ENCODE measurements around the gene MLPH.

Gene MLPH

GRCh38 chr2:237478979-237479378, 8.1 kb upstream of the MLPH start:
- Mint-ChIP-seq H3K4me3 (no peak overlapping the region), H3K27me3 (ENCODE audit: low read depth, poor library complexity) (peaks cover 84% of the 10 kb centered on the region), H3K9me3 (no peaks in the 10 kb centered on the region), H3K27ac (no peak overlapping the region), H3K36me3 (ENCODE audit: low read depth) (no peaks in the 10 kb centered on the region), H3K4me1 (peaks cover 28% of the 10 kb centered on the region)
- no peak for DNase-seq
- no peak for TF ChIP-seq CTCF (IDR thresholded peaks at IDR 0.05)

- TF ChIP-seq CTCF (IDR thresholded peaks at IDR 0.05): no peak
- no peak overlapping the region for H3K4me3 Mint-ChIP-seq
- H3K36me3 Mint-ChIP-seq (ENCODE audit: low read depth): no peaks in the 10 kb centered on the region
- peaks cover 28% of the 10 kb centered on the region for H3K4me1 Mint-ChIP-seq
- peaks cover 88% of the 10 kb centered on the region for H3K27me3 Mint-ChIP-seq (ENCODE audit: low read depth, poor library complexity)
- no peak for DNase-seq
- H3K27ac Mint-ChIP-seq: no peak overlapping the region
- H3K9me3 Mint-ChIP-seq: no peaks in the 10 kb centered on the region
Observed at GRCh38 chr2:237479747-237480146, 7.3 kb upstream of the MLPH start.

GRCh38 chr2:237480556-237480955, 6.5 kb upstream of the MLPH start:
- no peak overlapping the region for H3K4me3 Mint-ChIP-seq
- no peak for DNase-seq
- peaks cover 28% of the 10 kb centered on the region for H3K4me1 Mint-ChIP-seq
- H3K9me3 Mint-ChIP-seq: no peaks in the 10 kb centered on the region
- peaks cover 94% of the 10 kb centered on the region for H3K27me3 Mint-ChIP-seq (ENCODE audit: low read depth, poor library complexity)
- H3K36me3 Mint-ChIP-seq (ENCODE audit: low read depth): no peaks in the 10 kb centered on the region
- no peak overlapping the region for H3K27ac Mint-ChIP-seq
- no peak for TF ChIP-seq CTCF (IDR thresholded peaks at IDR 0.05)

- Mint-ChIP-seq H3K27ac (no peak overlapping the region), H3K36me3 (ENCODE audit: low read depth) (no peaks in the 10 kb centered on the region), H3K9me3 (no peaks in the 10 kb centered on the region), H3K27me3 (ENCODE audit: low read depth, poor library complexity) (peaks cover 95% of the 10 kb centered on the region), H3K4me3 (no peak overlapping the region), H3K4me1 (peaks cover 27% of the 10 kb centered on the region)
- DNase-seq: no peak
- no peak for TF ChIP-seq CTCF (IDR thresholded peaks at IDR 0.05)
Observed at GRCh38 chr2:237480988-237481525, 6.0 kb upstream of the MLPH start.

GRCh38 chr2:237482485-237482884, 4.6 kb upstream of the MLPH start:
- no peaks in the 10 kb centered on the region for H3K9me3 Mint-ChIP-seq
- H3K27me3 Mint-ChIP-seq (ENCODE audit: low read depth, poor library complexity): peaks cover 95% of the 10 kb centered on the region
- no peak overlapping the region for H3K27ac Mint-ChIP-seq
- no peak overlapping the region for H3K4me3 Mint-ChIP-seq
- H3K36me3 Mint-ChIP-seq (ENCODE audit: low read depth): no peaks in the 10 kb centered on the region
- no peak for TF ChIP-seq CTCF (IDR thresholded peaks at IDR 0.05)
- peaks cover 27% of the 10 kb centered on the region for H3K4me1 Mint-ChIP-seq
- no peak for DNase-seq

- H3K4me3 Mint-ChIP-seq: no peak overlapping the region
- peaks cover 95% of the 10 kb centered on the region for H3K27me3 Mint-ChIP-seq (ENCODE audit: low read depth, poor library complexity)
- peaks cover 27% of the 10 kb centered on the region for H3K4me1 Mint-ChIP-seq
- no peak for DNase-seq
- peak; percentile 15 for TF ChIP-seq CTCF (IDR thresholded peaks at IDR 0.05)
- no peak overlapping the region for H3K27ac Mint-ChIP-seq
- no peaks in the 10 kb centered on the region for H3K9me3 Mint-ChIP-seq
- H3K36me3 Mint-ChIP-seq (ENCODE audit: low read depth): no peaks in the 10 kb centered on the region
Observed at GRCh38 chr2:237483018-237483731, 3.9 kb upstream of the MLPH start.
